K562 (cell line): Measurements from ENCODE around the gene DUS1L. TPM values are rescaled to one million over a fixed set of nuclear protein-coding genes. Genes with fewer than 3 reads are reported as not detected.

Source experiments
- CEBPB ChIP-seq: fragments of 450-650 bp; IDR thresholded peaks from 2 replicates; pipeline ENCODE4 v1.6.1; 2016; ENCODE audit warnings: missing genetic modification characterization, missing compliant biosample characterization
- CEBPZ ChIP-seq: fragments of 150-350 bp; IDR thresholded peaks from 2 replicates; pipeline ENCODE4 v1.6.1; 2014; ENCODE audit warnings: low read depth, mild to moderate bottlenecking, low read length, borderline replicate concordance
- CREB3L1 ChIP-seq: fragments of 450-650 bp; IDR thresholded peaks from 2 replicates; pipeline ENCODE4 v1.6.1; 2014; ENCODE audit warnings: low read depth, mild to moderate bottlenecking, moderate library complexity, borderline replicate concordance
- FOXJ2 ChIP-seq: fragments of 200-800 bp; sonication (Bioruptor generic); IDR thresholded peaks from 2 replicates; pipeline ENCODE4 v1.6.1; 2016; ENCODE audit warnings: missing genetic modification characterization, missing compliant biosample characterization
- GTF2B ChIP-seq: IDR thresholded peaks from 2 replicates; pipeline ENCODE4 v1.6.1; 2011; ENCODE audit not compliant: insufficient read length; ENCODE audit errors: extremely low read depth
- KLF13 ChIP-seq: fragments of 450-650 bp; IDR thresholded peaks from 2 replicates; pipeline ENCODE4 v1.6.1; 2016; ENCODE audit warnings: missing genetic modification characterization, low read depth, mild to moderate bottlenecking, missing compliant biosample characterization, moderate library complexity, borderline replicate concordance
- MYC ChIP-seq, 2 experiments: fragments of 250-450 bp in 1 of 2; sonication (Bioruptor Pico) in 1 of 2; IDR thresholded peaks; 2 replicates each; pipeline versions ENCODE4 v1.5.1 to v1.6.1; 2012 to 2021; ENCODE audit warnings: low read depth in 2 of 2, borderline replicate concordance in 1 of 2, improper control_type of control experiment in 1 of 2, low read length in 1 of 2, mild to moderate bottlenecking in 1 of 2, moderate library complexity in 1 of 2
- NCOA1 ChIP-seq: fragments of 450-650 bp; IDR thresholded peaks from 2 replicates; pipeline ENCODE4 v1.6.1; 2016; ENCODE audit warnings: low read depth
- PRPF4 ChIP-seq: fragments of 200-400 bp; formaldehyde crosslinking; IDR thresholded peaks from one replicate; pipeline ENCODE4 v1.6.1; 2017; ENCODE audit warnings: low read length, low read depth, mild to moderate bottlenecking; ENCODE audit not compliant: insufficient read depth, poor library complexity, severe bottlenecking
- PTTG1 ChIP-seq: fragments of 450-650 bp; IDR thresholded peaks from 2 replicates; pipeline ENCODE4 v1.6.1; 2016; ENCODE audit warnings: low read depth, mild to moderate bottlenecking, missing genetic modification characterization, missing compliant biosample characterization
- RBBP5 ChIP-seq: fragments of 200-600 bp; sonication (generic); IDR thresholded peaks from 2 replicates; pipeline ENCODE4 v1.6.1; 2012; ENCODE audit warnings: borderline replicate concordance, mild to moderate bottlenecking, low read length, control low read depth, inconsistent platforms; ENCODE audit not compliant: insufficient read depth, poor library complexity, severe bottlenecking
- SETDB1 ChIP-seq: IDR thresholded peaks from one replicate; pipeline ENCODE4 v1.6.1; 2012; ENCODE audit warnings: low read length, control low read depth, inconsistent platforms
- SMARCA4 ChIP-seq: fragments of 450-650 bp; IDR thresholded peaks from 2 replicates; pipeline ENCODE4 v1.6.1; 2016
- TEAD1 ChIP-seq, 2 experiments: fragments of 450-650 bp in 1 of 2; sonication (generic) in 1 of 2; formaldehyde crosslinking; IDR thresholded peaks; 2 replicates each; pipeline versions ENCODE4 v1.4.0 to v1.8.0; 2020 to 2022; ENCODE audit warnings: mild to moderate bottlenecking in 2 of 2, missing genetic modification reagents in 1 of 2
- ZKSCAN3 ChIP-seq: fragments of 250-450 bp; sonication (Bioruptor Pico); IDR thresholded peaks from 2 replicates; pipeline ENCODE4 v1.4.0; 2020
- ZNF586 ChIP-seq: fragments of 450-650 bp; formaldehyde crosslinking; conservative IDR thresholded peaks from 2 replicates; pipeline ENCODE4 v1.4.0; 2020; ENCODE audit warnings: mild to moderate bottlenecking, moderate library complexity
- ZNF639 ChIP-seq, 2 experiments: fragments of 200-800 bp in 1 of 2; sonication (Bioruptor generic) in 1 of 2; sonication (generic) in 1 of 2; formaldehyde crosslinking in 1 of 2; IDR thresholded peaks in 1 of 2; conservative IDR thresholded peaks in 1 of 2; 2 replicates each; pipeline versions ENCODE4 v1.5.0 to v1.6.1; 2016 to 2020; ENCODE audit warnings: missing compliant biosample characterization in 1 of 2, missing genetic modification characterization in 1 of 2, missing genetic modification reagents in 1 of 2
- ZNF77 ChIP-seq: fragments of 250-450 bp; sonication (Bioruptor Pico); IDR thresholded peaks from 2 replicates; pipeline ENCODE4 v1.5.0; 2020
- ZNF780A ChIP-seq: fragments of 250-450 bp; sonication (Bioruptor Pico); IDR thresholded peaks from 2 replicates; pipeline ENCODE4 v1.5.0; 2021; ENCODE audit warnings: mild to moderate bottlenecking
- polyA plus RNA-seq, 8 experiments: library from polyadenylated mRNA; depleted of rRNA in 4 of 8; stranded (reverse) in 5 of 8; unstranded in 3 of 8; fragments of >200 nt; fragmentation: Nextera tagmentation in 2 of 8; fragmentation: Illumina TruSeq in 1 of 8; extraction: Ambion mirVana in 2 of 8; extraction: Trizol in 1 of 8; gene quantifications; 2 replicates each; pipeline versions ENCODE4 v1.2.1 to v1.2.3, GENCODE V29; 2011 to 2014; ENCODE audit warnings: inconsistent platforms in 1 of 8, missing spikeins in 1 of 8
- total RNA-seq, 7 experiments: library from RNA; depleted of rRNA in 6 of 7; stranded (reverse); fragments of >200 nt in 6 of 7; fragmentation: Illumina TruSeq in 2 of 7; extraction: Trizol in 2 of 7; gene quantifications; 2 replicates each; pipeline versions ENCODE4 v1.2.1 to v1.2.3, GENCODE V29; 2011 to 2021; ENCODE audit warnings: low replicate concordance in 1 of 7

DUS1L gene
- total and polyA plus RNA-seq, 9 of the 15 experiments (the other 6 are each of a cell fraction or from before 2014, with no cell fraction given): 7.8 to 210 (median 83.9) TPM

- TF ChIP-seq RBBP5: peak; percentile 43
- no peak for TF ChIP-seq ZNF77 (CRISPR knock-in tag)
- peak; percentile 96 for TF ChIP-seq MYC (IDR thresholded peaks at IDR 0.05; ENCODE audit: low read depth, low read length)
- 0 out of 2 replicates have a peak, but pooled peaks have one; percentile 8 for TF ChIP-seq MYC (CRISPR knock-in tag; IDR thresholded peaks at IDR 0.05; ENCODE audit: borderline replicate concordance, low read depth)
- TF ChIP-seq ZKSCAN3 (CRISPR knock-in tag): no peak
- no peak for TF ChIP-seq ZNF780A (CRISPR knock-in tag)
- TF ChIP-seq SMARCA4: no peak
- TF ChIP-seq CEBPZ: no peak
- TF ChIP-seq SETDB1: no peak
- TF ChIP-seq CEBPB (tag): no peak
- no peak for TF ChIP-seq ZNF586 (CRISPR knock-in tag)
- no peak for TF ChIP-seq PTTG1
- no peak for TF ChIP-seq GTF2B
- peak; percentile 20 to 96; a peak in 2 of 4 replicates for TF ChIP-seq TEAD1 (CRISPR knock-in tag; IDR thresholded peaks at IDR 0.05)
- no peak; the same call in 1 of the 2 replicates for TF ChIP-seq CREB3L1
- TF ChIP-seq FOXJ2: no peak
- peak; percentile 37; the same call in 1 of the 2 replicates for TF ChIP-seq NCOA1
- no peak; the same call in none of the 2 replicates for TF ChIP-seq KLF13 (tag)
- TF ChIP-seq ZNF639 (CRISPR knock-in tag; conservative IDR thresholded peaks at IDR 0.05 in 1 of 2, IDR thresholded peaks at IDR 0.05 in 1 of 2): peak in 1 of 2 experiments; percentile 40; a peak in 1 of 4 replicates
- TF ChIP-seq PRPF4: peak; percentile 61
Measured at GRCh38 chr17:82037092-82037888, 28.3 kb downstream of the DUS1L start, which contains the start of gene DCXR (continued).
